ENCODE measurements around the gene GULP1.

The GULP1 gene

DNA sequence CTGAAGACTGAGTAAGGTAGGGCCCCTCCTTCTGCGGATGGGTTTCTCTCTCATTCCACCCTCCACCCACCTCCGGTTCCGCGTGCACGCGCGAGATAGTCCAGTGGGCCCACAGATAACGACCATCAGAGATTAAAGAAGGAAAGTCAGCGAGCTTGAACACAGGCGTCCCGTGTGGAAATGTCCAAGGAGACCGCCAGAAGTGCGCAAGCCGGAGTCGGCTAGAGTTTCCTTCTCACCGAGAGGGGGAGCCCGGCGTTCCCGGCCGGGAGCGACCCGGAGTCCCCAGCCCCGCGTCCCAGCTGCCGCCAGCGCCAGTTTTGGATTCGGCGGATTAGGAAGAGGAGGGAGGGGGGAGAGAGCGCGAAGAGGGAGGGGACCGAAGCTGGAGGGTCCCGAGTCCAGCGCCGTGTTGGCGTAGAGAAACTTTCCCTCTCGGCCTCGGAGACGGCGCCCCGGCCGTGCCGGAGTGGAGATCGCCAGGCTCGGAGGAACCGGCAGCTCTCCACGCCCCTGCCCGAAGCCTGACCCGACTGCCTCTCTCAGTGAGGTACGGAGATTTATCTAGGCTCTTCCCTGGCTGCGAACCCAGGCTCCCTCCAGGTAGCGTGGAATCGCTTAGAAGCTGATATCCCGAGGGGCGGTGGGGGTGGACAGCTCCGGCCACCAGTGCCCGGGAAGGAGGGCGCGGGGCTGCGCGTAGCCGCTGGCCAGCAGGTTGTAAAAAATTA, at the start of gene GULP1:
Gene GULP1 (plus strand): TSS at position 258 of the 731 bp plus-strand sequence. CDS start 185,829 bp downstream, outside the sequence.
- TF ChIP-seq CTCF (conservative IDR thresholded peaks at IDR 0.05) (peak; percentile 80), ZFX (IDR thresholded peaks at IDR 0.05) (no peak)
- H3K27ac ChIP-seq = peak within 1 kb of the TSS; percentile 95

DNA sequence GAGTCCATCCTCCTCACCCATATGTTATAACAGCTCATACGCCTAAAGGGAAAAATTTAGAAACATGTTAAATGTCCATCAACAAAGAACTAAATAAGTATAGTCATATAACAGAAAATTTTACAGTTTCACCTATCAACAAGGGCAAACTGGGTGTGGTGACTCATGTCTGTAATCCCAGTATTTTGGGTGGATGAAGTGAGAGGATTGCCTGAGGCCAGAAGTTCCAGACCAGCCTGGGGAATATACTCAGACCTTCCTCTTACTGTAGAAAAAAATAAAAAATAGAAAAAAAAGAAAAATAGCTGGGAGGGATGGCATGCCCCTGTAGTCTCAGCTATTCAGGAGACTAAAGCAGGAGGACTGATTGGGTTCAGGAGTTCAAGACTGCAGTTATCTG, 48.3 kb upstream of the GULP1 start:
- TF ChIP-seq ZFX (IDR thresholded peaks at IDR 0.05) (no peak), CTCF (conservative IDR thresholded peaks at IDR 0.05) (no peak)
- no peak overlapping the region for H3K27ac ChIP-seq

DNA sequence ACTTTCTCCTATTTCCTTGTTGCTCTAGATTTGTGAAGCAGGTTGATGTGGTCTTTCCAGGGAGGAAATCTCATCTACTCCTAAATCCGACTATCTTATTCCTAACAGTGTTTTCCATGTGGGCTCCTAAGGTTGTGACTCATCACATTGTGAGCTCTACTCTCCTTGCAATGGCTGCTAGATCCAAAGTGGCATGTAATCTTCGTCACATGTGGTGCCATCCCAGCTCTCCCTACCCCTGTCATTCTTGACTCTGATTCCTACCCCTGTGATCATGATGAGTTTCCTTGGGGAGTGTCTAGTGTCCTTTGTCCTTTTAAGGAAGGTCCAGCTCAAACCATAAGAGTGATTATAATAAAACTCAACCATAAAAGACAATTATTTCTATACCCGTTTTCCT, 47.3 kb upstream of the GULP1 start:
- H3K27ac ChIP-seq = no peak overlapping the region
- TF ChIP-seq CTCF (conservative IDR thresholded peaks at IDR 0.05) (no peak), ZFX (IDR thresholded peaks at IDR 0.05) (no peak)

DNA sequence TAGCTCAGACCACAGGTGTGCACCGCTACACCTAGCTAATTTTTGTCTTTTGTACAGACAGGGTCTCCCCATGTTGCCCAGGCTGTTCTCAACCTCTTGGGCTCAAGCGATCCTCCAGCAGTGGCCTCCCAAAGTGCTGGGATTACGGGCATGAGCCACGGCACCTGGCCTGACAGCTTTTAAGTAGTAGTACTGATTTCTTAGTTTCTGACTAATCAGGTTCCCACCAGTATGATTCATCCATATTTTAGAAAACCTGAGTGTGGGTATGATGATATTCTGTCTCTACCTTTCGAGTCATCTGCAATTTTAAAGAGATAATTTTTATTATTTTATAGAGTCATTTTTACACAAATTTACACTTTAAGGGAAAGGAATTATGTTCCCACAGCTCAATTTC, 46.4 kb upstream of the GULP1 start:
- no peak for TF ChIP-seq ZFX (IDR thresholded peaks at IDR 0.05)
- TF ChIP-seq CTCF (conservative IDR thresholded peaks at IDR 0.05) = no peak
- no peak overlapping the region for H3K27ac ChIP-seq

DNA sequence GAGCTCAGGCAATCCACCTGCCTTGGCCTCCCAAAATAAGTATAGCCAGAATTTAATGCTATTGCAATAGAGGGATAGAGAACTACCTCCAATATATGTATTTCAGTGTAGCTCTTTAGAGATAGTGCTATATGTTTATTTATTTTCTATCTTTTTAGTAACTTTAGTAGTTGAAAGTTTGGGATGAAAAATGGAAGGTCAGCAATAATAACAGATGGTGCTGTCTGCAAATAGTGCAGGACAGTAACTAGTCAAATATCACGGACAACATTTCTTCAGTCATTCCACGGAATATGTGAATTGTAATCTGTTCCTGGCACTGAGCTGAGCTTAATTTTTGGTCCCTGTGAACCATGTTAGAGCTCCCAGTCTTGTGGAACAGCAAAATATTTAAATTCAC, 43.2 kb upstream of the GULP1 start:
- TF ChIP-seq CTCF (conservative IDR thresholded peaks at IDR 0.05) (no peak), ZFX (IDR thresholded peaks at IDR 0.05) (no peak)
- H3K27ac ChIP-seq = no peak overlapping the region

DNA sequence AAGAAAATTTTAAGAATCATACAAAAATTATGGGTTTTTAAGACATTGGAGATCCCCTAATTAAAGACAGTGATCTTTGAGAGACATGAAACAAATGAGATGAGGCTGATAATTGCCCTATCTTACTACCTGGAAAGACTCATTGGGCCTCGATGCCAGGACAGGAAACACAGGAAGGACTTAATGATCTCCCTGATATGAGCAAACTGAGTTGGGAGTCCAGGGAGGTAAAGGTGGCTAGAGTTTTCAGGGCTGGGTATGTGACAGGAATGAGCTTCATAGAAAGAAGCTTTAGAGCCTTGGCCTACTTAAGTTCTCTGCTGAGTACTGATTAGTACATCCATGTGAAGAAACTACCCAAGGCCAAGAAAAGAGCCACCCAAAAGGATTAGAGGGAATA, 40.6 kb upstream of the GULP1 start:
- H3K27ac ChIP-seq = no peak overlapping the region
- no peak for TF ChIP-seq ZFX (IDR thresholded peaks at IDR 0.05)
- no peak for TF ChIP-seq CTCF (conservative IDR thresholded peaks at IDR 0.05)

GRCh38 chr2:188256420-188256819, 35.3 kb upstream of the GULP1 start:
- TF ChIP-seq CTCF (conservative IDR thresholded peaks at IDR 0.05) (no peak), ZFX (IDR thresholded peaks at IDR 0.05) (no peak)
- no peak overlapping the region for H3K27ac ChIP-seq
